Measurements from ENCODE around the gene BMPR1B. TPM values are rescaled to one million over a fixed set of nuclear protein-coding genes. Genes with fewer than 3 reads are reported as not detected.
A peak's percentile ranks its signal among the peaks of the same experiment; 100 is the strongest.

Gene BMPR1B
- total RNA-seq, 1 donor: 13.5 TPM

- no peak overlapping the region for H3K4me3 ChIP-seq (ENCODE audit: low read depth, low read length)
- no peak for DNase-seq (ENCODE audit: low read depth)
- no peak for TF ChIP-seq CTCF (IDR thresholded peaks at IDR 0.05; ENCODE audit: insufficient read depth, low read length)
Observed at GRCh38 chr4:95107004-95107403, 349.2 kb downstream of the BMPR1B start.

GRCh38 chr4:95107635-95108034 lies 349.9 kb downstream of the BMPR1B start:
- DNase-seq (ENCODE audit: low read depth): peak; percentile 45

GRCh38 chr4:95108883-95109421 lies 351.2 kb downstream of the BMPR1B start:
- H3K4me3 ChIP-seq (ENCODE audit: low read depth, low read length): no peak overlapping the region
- DNase-seq (ENCODE audit: low read depth): peak; percentile 44
- TF ChIP-seq CTCF (IDR thresholded peaks at IDR 0.05; ENCODE audit: insufficient read depth, low read length): no peak

More at GRCh38 chr4:95107635-95108034, 349.9 kb downstream of the BMPR1B start:
- H3K4me3 ChIP-seq (ENCODE audit: low read depth, low read length): no peak overlapping the region
- TF ChIP-seq CTCF (IDR thresholded peaks at IDR 0.05; ENCODE audit: insufficient read depth, low read length): no peak

GRCh38 chr4:95114521-95114920 lies 356.8 kb downstream of the BMPR1B start:
- no peak for TF ChIP-seq CTCF (IDR thresholded peaks at IDR 0.05; ENCODE audit: insufficient read depth, low read length)
- H3K4me3 ChIP-seq (ENCODE audit: low read depth, low read length): no peak overlapping the region
- DNase-seq (ENCODE audit: low read depth): no peak

GRCh38 chr4:95118497-95118896 lies 360.7 kb downstream of the BMPR1B start:
- no peak for DNase-seq (ENCODE audit: low read depth)
- H3K4me3 ChIP-seq (ENCODE audit: low read depth, low read length): no peak overlapping the region
- no peak for TF ChIP-seq CTCF (IDR thresholded peaks at IDR 0.05; ENCODE audit: insufficient read depth, low read length)

- no peak for TF ChIP-seq CTCF (IDR thresholded peaks at IDR 0.05; ENCODE audit: insufficient read depth, low read length)
- DNase-seq (ENCODE audit: low read depth): no peak
- H3K4me3 ChIP-seq (ENCODE audit: low read depth, low read length): no peak overlapping the region
Observed at GRCh38 chr4:95120456-95120855, 362.7 kb downstream of the BMPR1B start.

- H3K4me3 ChIP-seq (ENCODE audit: low read depth, low read length): no peak overlapping the region
- TF ChIP-seq CTCF (IDR thresholded peaks at IDR 0.05; ENCODE audit: insufficient read depth, low read length): no peak
- no peak for DNase-seq (ENCODE audit: low read depth)
Observed at GRCh38 chr4:95122001-95122400, 364.2 kb downstream of the BMPR1B start.
